DMS153 treated with DMSO at 0.1 percent for 48 hours (cell line): ENCODE results near the gene CCDC198.

Experiments
- DNase-seq: peaks from one replicate; lab custom pipeline; 2025; ENCODE audit not compliant: unreplicated experiment; lab: John Stamatoyannopoulos, UW

The CCDC198 gene

GRCh38 chr14:57493467-57494181 lies at the start of gene CCDC198:
Gene CCDC198 (minus strand): TSS chr14:57493857. CDS start chr14:57493715, 142 bp downstream.
- no peak for DNase-seq

- DNase-seq = no peak
Observed at GRCh38 chr14:57533214-57533613, 39.6 kb upstream of the CCDC198 start.

- no peak for DNase-seq
Observed at GRCh38 chr14:57530571-57530970, 36.9 kb upstream of the CCDC198 start.

- DNase-seq = no peak
Observed at GRCh38 chr14:57526942-57527341, 33.3 kb upstream of the CCDC198 start.

GRCh38 chr14:57519043-57519442 lies 25.4 kb upstream of the CCDC198 start:
- DNase-seq = no peak

GRCh38 chr14:57512220-57512619 lies 18.6 kb upstream of the CCDC198 start:
- no peak for DNase-seq

- DNase-seq = no peak
Observed at GRCh38 chr14:57508756-57509155, 15.1 kb upstream of the CCDC198 start.

GRCh38 chr14:57502586-57503254 lies 9.1 kb upstream of the CCDC198 start:
- no peak for DNase-seq

- no peak for DNase-seq
Observed at GRCh38 chr14:57501039-57501557, 7.4 kb upstream of the CCDC198 start.

GRCh38 chr14:57498659-57499058 lies 5.0 kb upstream of the CCDC198 start:
- no peak for DNase-seq

- no peak for DNase-seq
Observed at GRCh38 chr14:57498035-57498434, 4.4 kb upstream of the CCDC198 start.

GRCh38 chr14:57495416-57495815 lies 1.8 kb upstream of the CCDC198 start:
- DNase-seq = no peak

- DNase-seq = no peak
Observed at GRCh38 chr14:57492859-57493258, 798 bp downstream of the CCDC198 start.

GRCh38 chr14:57491640-57492039 lies 2.0 kb downstream of the CCDC198 start:
- no peak for DNase-seq

- no peak for DNase-seq
Observed at GRCh38 chr14:57487771-57488170, 5.9 kb downstream of the CCDC198 start.

GRCh38 chr14:57486767-57487379 lies 6.8 kb downstream of the CCDC198 start:
- DNase-seq = peak; percentile 18

GRCh38 chr14:57485635-57486034 lies 8.0 kb downstream of the CCDC198 start:
- DNase-seq = no peak

- no peak for DNase-seq
Observed at GRCh38 chr14:57482120-57482519, 11.5 kb downstream of the CCDC198 start.

- no peak for DNase-seq
Observed at GRCh38 chr14:57480051-57480450, 13.6 kb downstream of the CCDC198 start.

- no peak for DNase-seq
Observed at GRCh38 chr14:57479197-57479596, 14.5 kb downstream of the CCDC198 start.

- DNase-seq = no peak
Observed at GRCh38 chr14:57478050-57478449, 15.6 kb downstream of the CCDC198 start.

GRCh38 chr14:57470909-57471308 lies 22.7 kb downstream of the CCDC198 start:
- no peak for DNase-seq
